Measurements from ENCODE around the gene ZNF486.
"Not testable (repeated sequence)": the region's sequence is repeated elsewhere in the genome, so short reads cannot be mapped to it uniquely, and the experiment has no call there.

The ZNF486 gene

GRCh38 chr19:20237773-20238623 lies 71.0 kb downstream of the ZNF486 start:
- no peak for DNase-seq

DNA sequence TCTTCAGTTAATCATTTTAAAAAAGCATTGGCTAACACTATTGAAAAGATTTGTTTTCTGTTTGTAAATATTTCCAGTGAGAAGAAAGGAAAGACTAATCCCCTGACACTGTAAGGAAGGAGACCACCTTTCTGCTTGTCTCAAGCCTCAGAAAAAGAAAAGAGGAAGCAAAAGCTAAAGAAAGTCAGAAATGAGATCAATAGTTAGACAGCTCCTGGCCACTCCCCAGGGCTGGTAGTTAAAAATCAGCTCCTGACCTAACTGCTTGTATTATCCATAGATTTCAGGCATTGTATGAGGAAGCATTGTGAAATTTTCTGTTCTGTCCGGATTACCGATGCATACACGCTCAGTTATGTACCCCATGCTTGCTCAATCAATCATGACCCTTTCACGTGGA lies 76.6 kb downstream of the ZNF486 start:
- no peak for DNase-seq

DNA sequence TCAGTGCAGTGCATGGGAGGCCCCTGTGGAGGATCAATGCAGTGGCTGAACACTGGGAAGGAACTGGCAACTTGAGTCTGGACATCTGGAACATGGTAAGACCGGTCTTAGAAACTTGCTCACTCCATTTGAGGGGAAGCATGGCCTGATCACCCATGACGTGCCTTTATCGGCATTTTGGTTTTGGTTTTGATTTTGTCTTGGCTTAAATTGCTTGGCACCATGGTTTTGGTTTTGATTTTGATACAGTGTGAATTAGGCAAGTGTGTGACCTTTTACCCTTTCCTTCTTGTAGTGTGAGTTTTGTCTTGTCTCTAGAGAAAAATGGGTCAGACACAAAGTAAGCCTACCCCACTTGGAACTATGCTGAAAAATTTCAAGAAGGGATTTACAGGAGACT lies 77.3 kb downstream of the ZNF486 start:
- DNase-seq: no peak

DNA sequence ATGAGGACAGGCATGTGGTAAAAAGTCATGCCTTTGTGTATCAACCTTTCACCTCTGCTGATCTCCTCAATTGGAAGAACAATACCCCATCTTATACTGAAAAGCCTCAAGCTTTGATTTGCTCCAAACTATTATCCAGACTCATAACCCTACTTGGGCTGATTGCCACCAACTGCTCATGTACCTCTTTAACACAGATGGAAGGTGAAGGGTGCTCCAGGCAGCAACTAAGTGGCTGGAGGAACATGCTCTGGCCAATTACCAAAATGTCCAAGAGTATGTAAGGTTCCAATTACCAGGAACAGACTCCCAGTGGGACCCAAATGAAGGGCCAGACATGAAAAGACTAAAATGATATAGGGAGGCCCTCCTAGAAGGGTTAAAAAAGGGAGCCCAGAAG lies 78.3 kb downstream of the ZNF486 start:
- no peak for DNase-seq

DNA sequence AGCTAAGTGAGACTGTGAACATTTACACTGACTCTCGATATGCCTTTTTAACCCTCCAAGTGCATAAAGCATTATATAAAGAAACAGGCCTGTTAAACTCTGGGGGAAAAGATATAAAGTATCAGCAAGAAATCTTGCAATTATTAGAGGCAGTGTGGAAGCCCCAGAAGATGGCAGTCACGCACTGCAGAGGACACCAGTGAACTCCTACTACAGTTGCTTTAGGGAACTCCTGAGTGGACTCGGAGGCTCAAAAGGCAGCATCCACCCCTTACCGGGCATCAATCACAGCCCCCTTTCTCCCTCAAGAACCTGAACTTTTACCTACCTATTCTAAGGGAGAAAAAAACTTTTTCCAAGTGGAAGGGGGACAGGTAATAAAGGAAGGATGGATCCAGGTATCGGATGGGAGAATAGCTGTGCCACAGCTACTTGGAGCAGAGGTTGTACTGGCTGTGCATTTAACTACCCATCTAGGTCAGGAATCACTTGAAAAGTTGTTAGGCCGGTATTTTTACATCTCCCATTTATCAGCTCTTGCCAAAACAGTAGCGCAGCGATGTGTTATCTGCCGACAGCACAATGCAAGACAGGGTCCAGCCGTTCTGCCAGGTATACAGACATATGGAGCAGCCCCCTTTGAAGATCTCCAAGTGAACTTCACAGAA lies 80.1 kb downstream of the ZNF486 start:
- DNase-seq: no peak

DNA sequence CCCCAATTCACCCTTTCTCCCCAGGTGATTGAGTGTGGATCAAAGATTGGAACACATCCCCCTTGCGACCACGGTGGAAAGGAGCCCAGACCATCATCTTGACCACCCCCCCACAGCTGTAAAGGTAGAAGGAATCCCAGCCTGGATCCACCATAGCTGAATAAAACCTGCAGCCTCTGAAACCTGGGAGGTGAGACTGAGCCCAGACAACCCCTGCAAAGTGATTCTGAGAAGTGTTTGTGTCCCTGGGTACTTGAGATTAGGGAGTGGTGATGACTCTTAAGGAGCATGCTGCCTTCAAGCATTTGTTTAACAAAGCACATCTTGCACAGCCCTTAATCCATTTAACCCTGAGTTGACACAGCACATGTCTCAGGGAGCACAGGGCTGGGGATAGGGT lies 81.2 kb downstream of the ZNF486 start:
- not testable (repeated sequence) for DNase-seq

Measured in NCI-H446 treated with DMSO at 0.1 percent for 48 hours (cell line).